Measurements from ENCODE around the gene ACOX1.

The ACOX1 gene

GRCh38 chr17:75892556-75893224, 86.3 kb downstream of the ACOX1 start:
- Histone ChIP-seq H3K4me1 (ENCODE audit: insufficient read depth, low read length, poor library complexity, severe bottlenecking) (peaks cover 27% of the 10 kb centered on the region), H3K27me3 (ENCODE audit: insufficient read depth, low read length, poor library complexity, severe bottlenecking) (no peaks in the 10 kb centered on the region), H3F3A (ENCODE audit: low read depth) (peaks cover 5% of the 10 kb centered on the region), H4K20me1 (ENCODE audit: insufficient read depth, low read length, poor library complexity, severe bottlenecking) (no peaks in the 10 kb centered on the region), H3K79me2 (ENCODE audit: insufficient read depth, low read length) (peaks cover 31% of the 10 kb centered on the region), H3K4me2 (ENCODE audit: low read depth, low read length, poor library complexity, severe bottlenecking) (no peak overlapping the region), H2AFZ (ENCODE audit: low read length) (no peak overlapping the region), H3K9me3 (ENCODE audit: insufficient read depth, low read depth, low read length) (no peaks in the 10 kb centered on the region), H3K9me2 (replicated peaks; ENCODE audit: low read depth, low read length) (no peaks in the 10 kb centered on the region), H3K9ac (ENCODE audit: low read depth, low read length, poor library complexity, severe bottlenecking) (no peak overlapping the region), H3K36me3 (ENCODE audit: insufficient read depth, low read length) (no peaks in the 10 kb centered on the region), H3K4me3 (ENCODE audit: low read length, poor library complexity, severe bottlenecking) (no peak overlapping the region)
- TF ChIP-seq CTCF (conservative IDR thresholded peaks at IDR 0.05; ENCODE audit: low read length) (no peak), EZH2phosphoT487 (IDR thresholded peaks at IDR 0.05; ENCODE audit: borderline replicate concordance) (no peak)

- Histone ChIP-seq H3K4me2 (ENCODE audit: low read depth, low read length, poor library complexity, severe bottlenecking) (no peak overlapping the region), H3K9me2 (replicated peaks; ENCODE audit: low read depth, low read length) (no peaks in the 10 kb centered on the region), H2AFZ (ENCODE audit: low read length) (no peak overlapping the region), H3K9me3 (ENCODE audit: insufficient read depth, low read depth, low read length) (no peaks in the 10 kb centered on the region), H3F3A (ENCODE audit: low read depth) (no peaks in the 10 kb centered on the region), H3K27me3 (ENCODE audit: insufficient read depth, low read length, poor library complexity, severe bottlenecking) (no peaks in the 10 kb centered on the region), H3K79me2 (ENCODE audit: insufficient read depth, low read length) (peaks cover 31% of the 10 kb centered on the region), H4K20me1 (ENCODE audit: insufficient read depth, low read length, poor library complexity, severe bottlenecking) (no peaks in the 10 kb centered on the region), H3K4me1 (ENCODE audit: insufficient read depth, low read length, poor library complexity, severe bottlenecking) (peaks cover 20% of the 10 kb centered on the region), H3K4me3 (ENCODE audit: low read length, poor library complexity, severe bottlenecking) (no peak overlapping the region), H3K9ac (ENCODE audit: low read depth, low read length, poor library complexity, severe bottlenecking) (no peak overlapping the region), H3K36me3 (ENCODE audit: insufficient read depth, low read length) (no peaks in the 10 kb centered on the region)
- TF ChIP-seq CTCF (conservative IDR thresholded peaks at IDR 0.05; ENCODE audit: low read length), result no peak
- no peak for TF ChIP-seq EZH2phosphoT487 (IDR thresholded peaks at IDR 0.05; ENCODE audit: borderline replicate concordance)
Observed at GRCh38 chr17:75891605-75892555, 87.1 kb downstream of the ACOX1 start.
